SU-DHL-6 (cell line): ENCODE measurements around the gene ESPN.
"Not testable (repeated sequence)": the region's sequence is repeated elsewhere in the genome, so short reads cannot be mapped to it uniquely, and the experiment has no call there.

Experiments used
- H2AFZ ChIP-seq: fragments of 200-600 bp; sonication (generic); 2 replicates; pipeline ENCODE4 v1.6.1; 2014; ENCODE audit warnings: low read depth, mild to moderate bottlenecking, moderate library complexity, mixed read lengths, antibody characterized with exemption, low read length; ENCODE audit not compliant: severe bottlenecking
- H3F3A ChIP-seq: fragments of 200-600 bp; shearing (Covaris generic); 2 replicates; pipeline ENCODE4 v1.6.0; 2016; ENCODE audit warnings: antibody characterized with exemption, mild to moderate bottlenecking; ENCODE audit not compliant: insufficient read depth
- H3K27ac ChIP-seq: fragments of 200-600 bp; sonication (generic); 2 replicates; pipeline ENCODE4 v1.5.1; 2016; ENCODE audit warnings: low read depth, mild to moderate bottlenecking, low read length, moderate library complexity, mixed read lengths
- H3K27me3 ChIP-seq: fragments of 200-600 bp; sonication (generic), shearing (Covaris generic); 2 replicates; pipeline ENCODE4 v1.6.0; 2014; ENCODE audit warnings: mild to moderate bottlenecking, low read length
- H3K36me3 ChIP-seq: fragments of 200-600 bp; sonication (generic); 2 replicates; pipeline ENCODE4 v1.6.1; 2014; ENCODE audit warnings: mild to moderate bottlenecking, low read length, mixed read lengths
- H3K4me2 ChIP-seq: fragments of 300-600, 200-600 bp; shearing (Covaris generic), sonication (generic); 2 replicates; pipeline ENCODE4 v1.6.0; 2014; ENCODE audit warnings: low read length, low read depth, mild to moderate bottlenecking; ENCODE audit not compliant: poor library complexity, severe bottlenecking
- H3K4me3 ChIP-seq: fragments of 200-600 bp; sonication (generic); 2 replicates; pipeline ENCODE4 v1.5.1; 2014; ENCODE audit warnings: antibody characterized with exemption, low read length, mild to moderate bottlenecking, mixed read lengths; ENCODE audit not compliant: insufficient read depth, poor library complexity, severe bottlenecking
- H3K79me2 ChIP-seq: fragments of 200-600 bp; sonication (generic); 2 replicates; pipeline ENCODE4 v1.6.1; 2014; ENCODE audit warnings: mild to moderate bottlenecking, low read length, moderate library complexity; ENCODE audit not compliant: insufficient read depth
- H3K9ac ChIP-seq: fragments of 200-600 bp; sonication (generic); 2 replicates; pipeline ENCODE4 v1.7.0; 2014; ENCODE audit warnings: mild to moderate bottlenecking, low read length
- H3K9me2 ChIP-seq: fragments of 200-600 bp; sonication (generic); replicated peaks from 2 replicates; pipeline ENCODE4 v1.6.1; 2014; ENCODE audit warnings: low read length; ENCODE audit not compliant: insufficient read depth
- H3K9me3 ChIP-seq: fragments of 200-600 bp; sonication (generic); 2 replicates; pipeline ENCODE4 v1.6.1; 2014; ENCODE audit warnings: low read length, mixed read lengths; ENCODE audit not compliant: insufficient read depth
- H4K20me1 ChIP-seq: fragments of 200-600 bp; sonication (generic); 2 replicates; pipeline ENCODE4 v1.6.1; 2014; ENCODE audit warnings: low read depth, mild to moderate bottlenecking, antibody characterized with exemption, low read length, moderate library complexity, mixed read lengths
- EZH2phosphoT487 ChIP-seq: fragments of 200-600 bp; sonication (generic), shearing (Covaris generic); conservative IDR thresholded peaks from 2 replicates; pipeline ENCODE4 v1.6.1; 2018; ENCODE audit warnings: mild to moderate bottlenecking, antibody characterized with exemption, low read length, moderate library complexity, mixed read lengths
- TF ChIP-seq, protein P1 (sequence below): fragments of 200-600 bp; sonication (generic); IDR thresholded peaks from one replicate; pipeline ENCODE4 v1.5.1; 2017; ENCODE audit warnings: antibody characterized with exemption, mild to moderate bottlenecking, low read length, moderate library complexity; ENCODE audit not compliant: insufficient read depth, poor library complexity, severe bottlenecking

Gene ESPN

GRCh38 chr1:6443339-6444115 is 19.0 kb downstream of the ESPN start:
- no peak overlapping the region for H3K27ac ChIP-seq
- H3K9ac ChIP-seq, result no peak overlapping the region
- H3K9me3 ChIP-seq, result no peaks in the 10 kb centered on the region
- H2AFZ ChIP-seq, result no peak overlapping the region
- no peaks in the 10 kb centered on the region for H3K9me2 ChIP-seq
- TF ChIP-seq, protein P1, sequence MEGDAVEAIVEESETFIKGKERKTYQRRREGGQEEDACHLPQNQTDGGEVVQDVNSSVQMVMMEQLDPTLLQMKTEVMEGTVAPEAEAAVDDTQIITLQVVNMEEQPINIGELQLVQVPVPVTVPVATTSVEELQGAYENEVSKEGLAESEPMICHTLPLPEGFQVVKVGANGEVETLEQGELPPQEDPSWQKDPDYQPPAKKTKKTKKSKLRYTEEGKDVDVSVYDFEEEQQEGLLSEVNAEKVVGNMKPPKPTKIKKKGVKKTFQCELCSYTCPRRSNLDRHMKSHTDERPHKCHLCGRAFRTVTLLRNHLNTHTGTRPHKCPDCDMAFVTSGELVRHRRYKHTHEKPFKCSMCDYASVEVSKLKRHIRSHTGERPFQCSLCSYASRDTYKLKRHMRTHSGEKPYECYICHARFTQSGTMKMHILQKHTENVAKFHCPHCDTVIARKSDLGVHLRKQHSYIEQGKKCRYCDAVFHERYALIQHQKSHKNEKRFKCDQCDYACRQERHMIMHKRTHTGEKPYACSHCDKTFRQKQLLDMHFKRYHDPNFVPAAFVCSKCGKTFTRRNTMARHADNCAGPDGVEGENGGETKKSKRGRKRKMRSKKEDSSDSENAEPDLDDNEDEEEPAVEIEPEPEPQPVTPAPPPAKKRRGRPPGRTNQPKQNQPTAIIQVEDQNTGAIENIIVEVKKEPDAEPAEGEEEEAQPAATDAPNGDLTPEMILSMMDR, result no peak
- no peak for TF ChIP-seq EZH2phosphoT487
- no peaks in the 10 kb centered on the region for H3F3A ChIP-seq
- no peaks in the 10 kb centered on the region for H3K36me3 ChIP-seq
- no peak overlapping the region for H3K4me2 ChIP-seq
- H3K27me3 ChIP-seq, result no peaks in the 10 kb centered on the region
- H3K79me2 ChIP-seq, result no peaks in the 10 kb centered on the region
- no peaks in the 10 kb centered on the region for H4K20me1 ChIP-seq
- no peak overlapping the region for H3K4me3 ChIP-seq

- no peak overlapping the region for H3K9ac ChIP-seq
- no peaks in the 10 kb centered on the region for H3K9me2 ChIP-seq
- no peak overlapping the region for H2AFZ ChIP-seq
- TF ChIP-seq, protein P1, result no peak
- no peak for TF ChIP-seq EZH2phosphoT487
- H3K36me3 ChIP-seq, result no peaks in the 10 kb centered on the region
- no peak overlapping the region for H3K27ac ChIP-seq
- H3K4me2 ChIP-seq, result no peak overlapping the region
- H3K4me3 ChIP-seq, result no peak overlapping the region
- no peaks in the 10 kb centered on the region for H3F3A ChIP-seq
- no peaks in the 10 kb centered on the region for H3K79me2 ChIP-seq
- H3K9me3 ChIP-seq, result no peaks in the 10 kb centered on the region
- no peaks in the 10 kb centered on the region for H4K20me1 ChIP-seq
- H3K27me3 ChIP-seq, result no peaks in the 10 kb centered on the region
Observed at GRCh38 chr1:6444377-6444776, 19.8 kb downstream of the ESPN start.

GRCh38 chr1:6445062-6445763 is 20.6 kb downstream of the ESPN start:
- Histone ChIP-seq H3K9ac (no peak overlapping the region), H3K4me3 (no peak overlapping the region), H3K27me3 (no peaks in the 10 kb centered on the region), H3K36me3 (no peaks in the 10 kb centered on the region), H3K4me2 (no peak overlapping the region), H3K27ac (no peak overlapping the region), H4K20me1 (no peaks in the 10 kb centered on the region), H3K9me2 (no peaks in the 10 kb centered on the region), H3K79me2 (no peaks in the 10 kb centered on the region), H3F3A (no peaks in the 10 kb centered on the region), H2AFZ (no peak overlapping the region), H3K9me3 (no peaks in the 10 kb centered on the region)
- TF ChIP-seq, protein P1, result peak; percentile 36
- TF ChIP-seq EZH2phosphoT487, result no peak

DNA sequence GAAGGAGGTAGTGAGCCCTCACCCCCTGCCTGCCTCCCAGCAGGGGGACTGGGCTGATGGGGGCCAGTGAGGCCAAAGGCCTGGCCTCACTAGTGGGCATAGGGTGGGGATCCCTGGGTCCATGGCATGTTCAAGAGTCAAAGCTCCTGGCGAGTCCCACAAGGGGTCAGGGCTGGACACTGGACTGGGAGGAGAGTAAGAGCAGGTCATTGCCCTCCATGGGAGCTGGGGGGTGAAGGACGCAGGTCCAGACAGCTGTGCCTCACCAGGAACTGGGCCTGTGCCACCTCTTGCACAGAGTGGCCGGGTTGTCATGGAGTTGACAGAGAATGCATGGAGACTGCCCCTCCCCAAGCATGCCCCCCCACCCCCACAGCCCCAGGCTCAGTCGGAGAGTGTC is 21.4 kb downstream of the ESPN start:
- not testable (repeated sequence) for H3K4me2 ChIP-seq

More for the DNA sequence above, 21.4 kb downstream of the ESPN start:
- H3K4me3 ChIP-seq, H3K27me3 ChIP-seq, H2AFZ ChIP-seq, H3F3A ChIP-seq, H3K27ac ChIP-seq, H3K79me2 ChIP-seq, H3K9me2 ChIP-seq, H3K9ac ChIP-seq, H4K20me1 ChIP-seq, H3K36me3 ChIP-seq, H3K9me3 ChIP-seq: not testable (repeated sequence)
